ENCODE measurements around the gene PAOX. TPM values are rescaled to one million over a fixed set of nuclear protein-coding genes. Genes with fewer than 3 reads are reported as not detected.

The PAOX gene
- total and polyA plus RNA-seq, 9 of the 15 experiments (the other 6 are each of a cell fraction or from before 2014, with no cell fraction given): 0.80 to 6.4 (median 2.6) TPM

- TF ChIP-seq CEBPZ (IDR thresholded peaks at IDR 0.05; ENCODE audit: borderline replicate concordance, low read depth, low read length) (no peak), ZNF717 (CRISPR knock-in tag; IDR thresholded peaks at IDR 0.05) (no peak), MYC (IDR thresholded peaks at IDR 0.05; ENCODE audit: low read depth, low read length) (0 out of 2 replicates have a peak, but pooled peaks have one; percentile 22), MYC (CRISPR knock-in tag; IDR thresholded peaks at IDR 0.05; ENCODE audit: borderline replicate concordance, low read depth) (no peak), FOXM1 (IDR thresholded peaks at IDR 0.05; ENCODE audit: low read depth) (no peak), FOXM1 (CRISPR knock-in tag; IDR thresholded peaks at IDR 0.05; ENCODE audit: low read depth) (no peak), GATAD2B (IDR thresholded peaks at IDR 0.05; ENCODE audit: borderline replicate concordance) (no peak), CTCF (IDR thresholded peaks at IDR 0.05 in 2 of 3, conservative IDR thresholded peaks at IDR 0.05 in 1 of 3; ENCODE audit: insufficient read depth in 2 of 3, low read depth in 1 of 3, low read length in 3 of 3) (peak in 1 of 3 experiments; percentile 12; a peak in 1 of 6 replicates), CREBBP (IDR thresholded peaks at IDR 0.05; ENCODE audit: low read depth, low read length) (no peak), CSDE1 (IDR thresholded peaks at IDR 0.05) (no peak), ETS1 (conservative IDR thresholded peaks at IDR 0.05; ENCODE audit: control insufficient read depth, low read depth, low read length) (no peak; the same call in 1 of the 2 replicates), ZNF263 (CRISPR knock-in tag; IDR thresholded peaks at IDR 0.05; ENCODE audit: borderline replicate concordance) (no peak)
- TF ChIP-seq, protein P1, sequence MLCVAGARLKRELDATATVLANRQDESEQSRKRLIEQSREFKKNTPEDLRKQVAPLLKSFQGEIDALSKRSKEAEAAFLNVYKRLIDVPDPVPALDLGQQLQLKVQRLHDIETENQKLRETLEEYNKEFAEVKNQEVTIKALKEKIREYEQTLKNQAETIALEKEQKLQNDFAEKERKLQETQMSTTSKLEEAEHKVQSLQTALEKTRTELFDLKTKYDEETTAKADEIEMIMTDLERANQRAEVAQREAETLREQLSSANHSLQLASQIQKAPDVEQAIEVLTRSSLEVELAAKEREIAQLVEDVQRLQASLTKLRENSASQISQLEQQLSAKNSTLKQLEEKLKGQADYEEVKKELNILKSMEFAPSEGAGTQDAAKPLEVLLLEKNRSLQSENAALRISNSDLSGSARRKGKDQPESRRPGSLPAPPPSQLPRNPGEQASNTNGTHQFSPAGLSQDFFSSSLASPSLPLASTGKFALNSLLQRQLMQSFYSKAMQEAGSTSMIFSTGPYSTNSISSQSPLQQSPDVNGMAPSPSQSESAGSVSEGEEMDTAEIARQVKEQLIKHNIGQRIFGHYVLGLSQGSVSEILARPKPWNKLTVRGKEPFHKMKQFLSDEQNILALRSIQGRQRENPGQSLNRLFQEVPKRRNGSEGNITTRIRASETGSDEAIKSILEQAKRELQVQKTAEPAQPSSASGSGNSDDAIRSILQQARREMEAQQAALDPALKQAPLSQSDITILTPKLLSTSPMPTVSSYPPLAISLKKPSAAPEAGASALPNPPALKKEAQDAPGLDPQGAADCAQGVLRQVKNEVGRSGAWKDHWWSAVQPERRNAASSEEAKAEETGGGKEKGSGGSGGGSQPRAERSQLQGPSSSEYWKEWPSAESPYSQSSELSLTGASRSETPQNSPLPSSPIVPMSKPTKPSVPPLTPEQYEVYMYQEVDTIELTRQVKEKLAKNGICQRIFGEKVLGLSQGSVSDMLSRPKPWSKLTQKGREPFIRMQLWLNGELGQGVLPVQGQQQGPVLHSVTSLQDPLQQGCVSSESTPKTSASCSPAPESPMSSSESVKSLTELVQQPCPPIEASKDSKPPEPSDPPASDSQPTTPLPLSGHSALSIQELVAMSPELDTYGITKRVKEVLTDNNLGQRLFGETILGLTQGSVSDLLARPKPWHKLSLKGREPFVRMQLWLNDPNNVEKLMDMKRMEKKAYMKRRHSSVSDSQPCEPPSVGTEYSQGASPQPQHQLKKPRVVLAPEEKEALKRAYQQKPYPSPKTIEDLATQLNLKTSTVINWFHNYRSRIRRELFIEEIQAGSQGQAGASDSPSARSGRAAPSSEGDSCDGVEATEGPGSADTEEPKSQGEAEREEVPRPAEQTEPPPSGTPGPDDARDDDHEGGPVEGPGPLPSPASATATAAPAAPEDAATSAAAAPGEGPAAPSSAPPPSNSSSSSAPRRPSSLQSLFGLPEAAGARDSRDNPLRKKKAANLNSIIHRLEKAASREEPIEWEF (CRISPR knock-in tag; IDR thresholded peaks at IDR 0.05): no peak
Measured at GRCh38 chr10:133373174-133374090, 5.6 kb upstream of the PAOX start, which contains the start of gene ECHS1 (continued).

Data from K562 (cell line).